Measurements from ENCODE around the gene LRFN3.
"Not testable (repeated sequence)": the region's sequence is repeated elsewhere in the genome, so short reads cannot be mapped to it uniquely, and the experiment has no call there.

Gene LRFN3

GRCh38 chr19:35908973-35909683, 27.0 kb upstream of the LRFN3 start:
- no peaks in the 10 kb centered on the region for H3K27me3 ChIP-seq (ENCODE audit: control insufficient read depth, insufficient read depth, low read length)
- peak overlapping the region; percentile 25 for H3K9ac ChIP-seq (ENCODE audit: low read length)

DNA sequence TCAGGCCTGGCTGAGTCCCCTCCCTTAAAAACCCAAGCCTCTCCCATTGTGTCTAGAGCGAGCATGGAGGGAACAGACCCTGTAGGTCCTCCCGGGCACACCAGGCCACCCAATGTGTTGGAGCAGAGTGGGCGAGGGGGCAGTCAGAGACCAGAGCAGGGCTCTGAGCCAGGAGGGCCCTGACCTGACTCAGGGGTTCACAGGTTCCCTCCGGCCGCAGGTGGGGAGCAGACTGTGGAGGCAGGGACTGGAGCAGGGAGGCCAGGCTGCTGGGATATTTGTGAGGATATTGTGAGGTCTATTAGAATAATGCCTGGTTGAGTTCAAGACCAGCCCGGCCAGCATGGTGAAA, 26.5 kb upstream of the LRFN3 start:
- Histone ChIP-seq H3K4me1 (ENCODE audit: control insufficient read depth, insufficient read depth, low read length) (no peaks in the 10 kb centered on the region), H3K36me3 (ENCODE audit: control insufficient read depth, insufficient read depth, low read length) (no peaks in the 10 kb centered on the region), H3K4me3 (ENCODE audit: low read length) (no peak overlapping the region), H3K27me3 (ENCODE audit: control insufficient read depth, insufficient read depth, low read length) (no peaks in the 10 kb centered on the region), H3K9ac (ENCODE audit: low read length) (no peak overlapping the region), H3K9me3 (ENCODE audit: control insufficient read depth, low read length) (no peaks in the 10 kb centered on the region)

More at GRCh38 chr19:35908973-35909683, 27.0 kb upstream of the LRFN3 start:
- no peaks in the 10 kb centered on the region for H3K9me3 ChIP-seq (ENCODE audit: control insufficient read depth, low read length)
- H3K36me3 ChIP-seq (ENCODE audit: control insufficient read depth, insufficient read depth, low read length) = no peaks in the 10 kb centered on the region
- no peak overlapping the region for H3K4me3 ChIP-seq (ENCODE audit: low read length)
- H3K4me1 ChIP-seq (ENCODE audit: control insufficient read depth, insufficient read depth, low read length) = no peaks in the 10 kb centered on the region

DNA sequence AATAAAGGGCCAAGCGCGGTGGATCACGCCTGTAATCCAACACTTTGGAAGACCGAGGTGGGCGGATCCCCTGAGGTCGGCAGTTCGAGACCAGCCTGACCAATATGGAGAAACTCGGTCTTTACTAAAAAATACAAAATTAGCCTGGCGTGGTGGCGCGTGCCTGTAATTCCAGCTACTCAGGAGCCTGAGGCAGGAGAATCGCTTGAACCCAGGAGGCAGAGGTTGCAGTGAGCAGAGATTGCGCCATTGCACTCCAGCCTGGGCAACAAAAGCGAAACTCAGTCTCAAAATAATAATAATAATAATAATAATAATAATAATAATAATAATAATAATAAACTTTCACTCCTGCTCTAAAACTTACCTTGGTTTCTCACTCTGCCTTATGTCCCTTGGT, 25.8 kb upstream of the LRFN3 start:
- H3K4me3 ChIP-seq (ENCODE audit: low read length); H3K9ac ChIP-seq (ENCODE audit: low read length); H3K4me1 ChIP-seq (ENCODE audit: control insufficient read depth, insufficient read depth, low read length): not testable (repeated sequence)

GRCh38 chr19:35911173-35911572, 25.0 kb upstream of the LRFN3 start:
- no peaks in the 10 kb centered on the region for H3K27me3 ChIP-seq (ENCODE audit: control insufficient read depth, insufficient read depth, low read length)
- no peaks in the 10 kb centered on the region for H3K4me1 ChIP-seq (ENCODE audit: control insufficient read depth, insufficient read depth, low read length)
- H3K9me3 ChIP-seq (ENCODE audit: control insufficient read depth, low read length) = no peaks in the 10 kb centered on the region
- H3K9ac ChIP-seq (ENCODE audit: low read length) = no peak overlapping the region
- H3K36me3 ChIP-seq (ENCODE audit: control insufficient read depth, insufficient read depth, low read length) = no peaks in the 10 kb centered on the region
- H3K4me3 ChIP-seq (ENCODE audit: low read length) = no peak overlapping the region

More for the DNA sequence above, 25.8 kb upstream of the LRFN3 start:
- not testable (repeated sequence) for H3K36me3 ChIP-seq (ENCODE audit: control insufficient read depth, insufficient read depth, low read length); H3K9me3 ChIP-seq (ENCODE audit: control insufficient read depth, low read length); H3K27me3 ChIP-seq (ENCODE audit: control insufficient read depth, insufficient read depth, low read length)

DNA sequence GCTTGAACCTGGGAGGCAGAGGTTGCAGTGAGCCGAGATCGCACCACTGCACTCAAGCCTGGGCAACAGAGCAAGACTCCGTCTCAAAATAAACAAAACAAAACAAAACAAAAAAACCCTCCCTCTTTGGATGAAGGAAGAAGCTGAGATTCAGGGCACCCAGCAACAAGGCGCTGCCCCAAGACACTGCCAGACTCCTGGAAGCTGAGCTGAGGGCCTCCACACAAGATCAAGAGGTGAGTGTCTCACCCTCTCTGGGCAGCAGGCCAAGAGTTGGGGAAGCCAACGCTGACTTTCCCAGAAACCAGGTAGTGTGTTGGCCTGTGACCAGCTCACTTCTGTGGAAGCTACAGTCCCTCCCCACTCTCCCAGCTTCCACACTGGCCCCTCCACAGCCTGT, 24.4 kb upstream of the LRFN3 start:
- no peaks in the 10 kb centered on the region for H3K4me1 ChIP-seq (ENCODE audit: control insufficient read depth, insufficient read depth, low read length)
- H3K4me3 ChIP-seq (ENCODE audit: low read length) = no peak overlapping the region
- H3K27me3 ChIP-seq (ENCODE audit: control insufficient read depth, insufficient read depth, low read length) = no peaks in the 10 kb centered on the region
- no peaks in the 10 kb centered on the region for H3K9me3 ChIP-seq (ENCODE audit: control insufficient read depth, low read length)
- no peak overlapping the region for H3K9ac ChIP-seq (ENCODE audit: low read length)
- H3K36me3 ChIP-seq (ENCODE audit: control insufficient read depth, insufficient read depth, low read length) = no peaks in the 10 kb centered on the region

- Histone ChIP-seq H3K4me3 (ENCODE audit: low read length) (no peak overlapping the region), H3K9me3 (ENCODE audit: control insufficient read depth, low read length) (no peaks in the 10 kb centered on the region), H3K4me1 (ENCODE audit: control insufficient read depth, insufficient read depth, low read length) (no peaks in the 10 kb centered on the region), H3K36me3 (ENCODE audit: control insufficient read depth, insufficient read depth, low read length) (no peaks in the 10 kb centered on the region), H3K9ac (ENCODE audit: low read length) (no peak overlapping the region), H3K27me3 (ENCODE audit: control insufficient read depth, insufficient read depth, low read length) (no peaks in the 10 kb centered on the region)
These were observed 22.6 kb upstream of the LRFN3 start for GRCh38 chr19:35913589-35913988.

GRCh38 chr19:35915443-35915842, 20.7 kb upstream of the LRFN3 start:
- H3K4me3 ChIP-seq (ENCODE audit: low read length) = no peak overlapping the region
- no peaks in the 10 kb centered on the region for H3K4me1 ChIP-seq (ENCODE audit: control insufficient read depth, insufficient read depth, low read length)

DNA sequence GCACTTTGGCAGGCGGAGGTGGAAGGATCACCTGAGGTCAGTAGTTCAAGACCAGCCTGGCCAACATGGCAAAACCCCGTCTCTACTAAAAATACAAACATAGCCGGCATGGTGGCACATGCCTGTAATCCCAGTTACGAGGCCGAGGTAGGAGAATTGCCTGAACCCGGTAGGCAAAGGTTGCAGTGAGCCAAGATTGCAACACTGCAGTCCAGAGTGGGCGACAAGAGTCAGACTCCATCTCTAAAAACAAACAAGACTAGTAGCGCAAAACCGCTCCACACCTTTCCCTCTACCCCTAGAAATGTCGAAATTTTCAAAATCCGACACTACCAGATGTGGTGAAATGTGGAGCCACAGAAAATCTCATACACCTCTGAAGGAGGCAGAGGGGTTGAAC, 16.9 kb upstream of the LRFN3 start:
- no peak overlapping the region for H3K4me3 ChIP-seq (ENCODE audit: low read length)
- H3K9ac ChIP-seq (ENCODE audit: low read length) = no peak overlapping the region
- no peaks in the 10 kb centered on the region for H3K27me3 ChIP-seq (ENCODE audit: control insufficient read depth, insufficient read depth, low read length)
- H3K9me3 ChIP-seq (ENCODE audit: control insufficient read depth, low read length) = no peaks in the 10 kb centered on the region
- no peaks in the 10 kb centered on the region for H3K36me3 ChIP-seq (ENCODE audit: control insufficient read depth, insufficient read depth, low read length)
- no peaks in the 10 kb centered on the region for H3K4me1 ChIP-seq (ENCODE audit: control insufficient read depth, insufficient read depth, low read length)

More at GRCh38 chr19:35915443-35915842, 20.7 kb upstream of the LRFN3 start:
- Histone ChIP-seq H3K36me3 (ENCODE audit: control insufficient read depth, insufficient read depth, low read length) (no peaks in the 10 kb centered on the region), H3K27me3 (ENCODE audit: control insufficient read depth, insufficient read depth, low read length) (no peaks in the 10 kb centered on the region), H3K9me3 (ENCODE audit: control insufficient read depth, low read length) (no peaks in the 10 kb centered on the region), H3K9ac (ENCODE audit: low read length) (no peak overlapping the region)

- Histone ChIP-seq H3K27me3 (ENCODE audit: control insufficient read depth, insufficient read depth, low read length) (no peaks in the 10 kb centered on the region), H3K4me3 (ENCODE audit: low read length) (no peak overlapping the region), H3K9ac (ENCODE audit: low read length) (no peak overlapping the region), H3K36me3 (ENCODE audit: control insufficient read depth, insufficient read depth, low read length) (no peaks in the 10 kb centered on the region), H3K4me1 (ENCODE audit: control insufficient read depth, insufficient read depth, low read length) (no peaks in the 10 kb centered on the region), H3K9me3 (ENCODE audit: control insufficient read depth, low read length) (no peaks in the 10 kb centered on the region)
These were observed 15.2 kb upstream of the LRFN3 start for GRCh38 chr19:35921012-35921411.

- Histone ChIP-seq H3K27me3 (ENCODE audit: control insufficient read depth, insufficient read depth, low read length) (no peaks in the 10 kb centered on the region), H3K9ac (ENCODE audit: low read length) (no peak overlapping the region), H3K4me1 (ENCODE audit: control insufficient read depth, insufficient read depth, low read length) (no peaks in the 10 kb centered on the region), H3K4me3 (ENCODE audit: low read length) (no peak overlapping the region), H3K9me3 (ENCODE audit: control insufficient read depth, low read length) (no peaks in the 10 kb centered on the region), H3K36me3 (ENCODE audit: control insufficient read depth, insufficient read depth, low read length) (no peaks in the 10 kb centered on the region)
These were observed 10.7 kb upstream of the LRFN3 start for GRCh38 chr19:35925501-35925900.

DNA sequence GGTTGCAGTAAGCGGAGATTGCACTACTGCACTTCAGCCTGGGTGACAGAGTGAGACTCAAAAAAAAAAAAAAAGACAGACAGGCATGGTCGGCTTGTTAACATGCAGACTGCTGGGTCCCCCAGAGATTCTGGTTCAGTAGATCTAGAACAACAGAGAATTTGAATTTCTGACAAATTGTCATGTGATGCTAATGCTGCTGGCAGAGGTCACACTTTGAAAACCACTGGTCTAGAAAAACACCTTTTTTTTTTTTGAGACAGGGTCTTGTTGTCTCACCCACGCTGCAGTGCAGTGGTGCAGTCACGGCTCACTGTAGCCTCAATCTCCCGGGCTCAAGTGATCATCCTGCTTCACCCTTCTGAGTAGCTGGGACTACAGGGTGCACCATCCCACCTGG, 7.7 kb upstream of the LRFN3 start:
- H3K9me3 ChIP-seq (ENCODE audit: control insufficient read depth, low read length) = no peaks in the 10 kb centered on the region
- no peaks in the 10 kb centered on the region for H3K4me1 ChIP-seq (ENCODE audit: control insufficient read depth, insufficient read depth, low read length)
- no peak overlapping the region for H3K9ac ChIP-seq (ENCODE audit: low read length)
- H3K27me3 ChIP-seq (ENCODE audit: control insufficient read depth, insufficient read depth, low read length) = no peaks in the 10 kb centered on the region
- no peaks in the 10 kb centered on the region for H3K36me3 ChIP-seq (ENCODE audit: control insufficient read depth, insufficient read depth, low read length)
- H3K4me3 ChIP-seq (ENCODE audit: low read length) = no peak overlapping the region

DNA sequence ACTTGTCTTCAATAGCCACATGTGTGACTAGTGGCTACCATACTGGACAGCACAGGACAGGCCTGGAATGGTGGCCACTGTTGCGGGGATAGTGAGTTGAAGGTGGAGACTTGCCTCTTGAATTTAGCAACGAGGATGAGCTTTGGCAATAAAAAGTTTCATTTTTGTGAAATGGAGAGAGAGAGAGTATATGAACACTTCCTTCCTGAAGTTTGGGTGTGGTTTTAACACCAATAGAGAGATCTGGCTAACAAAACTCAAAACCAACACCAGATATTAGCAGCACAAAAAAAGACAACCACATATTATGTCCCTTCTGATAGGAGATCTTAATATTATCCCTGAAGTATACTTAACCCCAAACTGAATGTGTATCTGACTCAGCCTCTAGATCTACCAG, 6.3 kb upstream of the LRFN3 start:
- Histone ChIP-seq H3K4me3 (ENCODE audit: low read length) (no peak overlapping the region), H3K9me3 (ENCODE audit: control insufficient read depth, low read length) (no peaks in the 10 kb centered on the region), H3K27me3 (ENCODE audit: control insufficient read depth, insufficient read depth, low read length) (no peaks in the 10 kb centered on the region), H3K4me1 (ENCODE audit: control insufficient read depth, insufficient read depth, low read length) (no peaks in the 10 kb centered on the region), H3K9ac (ENCODE audit: low read length) (no peak overlapping the region), H3K36me3 (ENCODE audit: control insufficient read depth, insufficient read depth, low read length) (no peaks in the 10 kb centered on the region)
